MM.1S (cell line): ENCODE results near the gene KCNMB2.

Source experiments
- EZH2 ChIP-seq: fragments of 300-600 bp; sonication (generic); optimal IDR thresholded peaks from 2 replicates; pipeline ENCODE3; 2017; ENCODE audit warnings: low read depth, mild to moderate bottlenecking, antibody characterized with exemption, low read length, mixed read lengths
- EZH2phosphoT487 ChIP-seq: fragments of 300-600 bp; sonication (generic); IDR thresholded peaks from 2 replicates; pipeline ENCODE4 v1.6.1; 2018; ENCODE audit warnings: antibody characterized with exemption, low read length

DNA sequence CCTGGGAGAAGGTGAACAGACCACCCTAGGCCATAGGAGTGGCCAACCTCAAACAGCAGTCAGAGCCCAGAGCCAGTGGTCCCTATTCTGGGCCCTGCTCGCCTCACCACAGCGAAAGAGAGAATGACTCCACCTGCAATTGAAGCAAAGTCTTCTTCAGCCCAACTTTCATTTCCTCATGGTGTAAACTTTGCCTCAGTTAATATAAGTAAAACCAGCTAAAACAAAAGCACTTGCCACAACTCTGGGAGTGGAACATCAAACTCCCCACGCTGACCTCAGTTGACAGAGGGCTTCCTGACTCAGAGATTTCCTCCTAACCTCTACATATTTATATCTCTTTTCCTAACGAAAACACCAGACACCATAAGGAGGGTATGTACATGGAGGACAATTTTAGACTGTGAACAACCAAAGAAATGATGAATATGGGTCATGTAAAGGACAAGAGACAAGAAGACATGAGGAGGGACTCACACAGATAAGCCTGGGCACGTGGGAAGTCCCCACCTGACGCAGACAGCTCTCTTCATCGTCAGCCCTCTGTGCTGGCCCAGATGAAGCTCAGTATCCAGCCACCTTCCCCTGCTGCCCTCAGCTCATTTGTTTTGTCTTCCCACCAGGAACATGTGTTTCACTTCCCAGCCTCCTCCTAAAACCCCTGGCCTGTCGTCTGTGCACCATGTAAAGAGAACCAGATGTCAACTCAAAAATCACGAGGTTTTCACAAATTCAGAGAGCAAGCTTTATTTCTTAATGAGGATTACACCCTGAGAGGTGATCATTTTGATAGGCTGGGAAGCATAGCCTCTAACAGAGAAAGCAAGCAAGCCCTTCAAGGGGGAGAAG is 140.9 kb downstream of the KCNMB2 start:
- TF ChIP-seq EZH2 (no peak), EZH2phosphoT487 (no peak)
